ENCODE measurements around the gene PRADC1. TPM values are rescaled to one million over a fixed set of nuclear protein-coding genes. Genes with fewer than 3 reads are reported as not detected.

Gene PRADC1
- total and polyA plus RNA-seq, 2 experiments from 2014 or later = 6.5 to 8.3 TPM

DNA sequence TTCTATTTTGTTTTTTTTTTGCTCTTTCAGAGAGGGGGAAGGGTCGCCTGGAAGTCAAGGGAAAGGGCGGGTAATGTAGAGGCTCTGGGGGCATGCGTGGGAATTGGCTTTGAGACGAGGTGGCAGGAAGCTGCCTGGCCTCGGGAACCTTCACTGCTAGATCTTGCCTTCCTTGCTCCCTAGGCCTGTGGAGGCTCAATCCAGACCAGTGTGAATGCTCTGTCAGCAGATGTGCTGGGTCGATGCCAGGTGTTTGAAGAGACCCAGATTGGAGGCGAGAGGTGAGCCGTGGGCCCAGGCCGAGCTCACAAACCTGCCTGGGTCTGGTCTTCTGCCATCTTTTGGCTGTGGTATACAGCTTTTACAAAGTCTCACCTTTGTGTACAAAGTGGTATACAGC, 16.6 kb upstream of the PRADC1 start:
- no peaks in the 10 kb centered on the region for H3K9me3 Mint-ChIP-seq
- H3K4me3 Mint-ChIP-seq = no peak overlapping the region
- H3K4me1 Mint-ChIP-seq = 0 out of 3 replicates have a peak, but pooled peaks cover 3% of the 10 kb centered on the region
- H3K36me3 Mint-ChIP-seq (ENCODE audit: low read depth) = peaks cover 91% of the 10 kb centered on the region
- TF ChIP-seq, protein P1, sequence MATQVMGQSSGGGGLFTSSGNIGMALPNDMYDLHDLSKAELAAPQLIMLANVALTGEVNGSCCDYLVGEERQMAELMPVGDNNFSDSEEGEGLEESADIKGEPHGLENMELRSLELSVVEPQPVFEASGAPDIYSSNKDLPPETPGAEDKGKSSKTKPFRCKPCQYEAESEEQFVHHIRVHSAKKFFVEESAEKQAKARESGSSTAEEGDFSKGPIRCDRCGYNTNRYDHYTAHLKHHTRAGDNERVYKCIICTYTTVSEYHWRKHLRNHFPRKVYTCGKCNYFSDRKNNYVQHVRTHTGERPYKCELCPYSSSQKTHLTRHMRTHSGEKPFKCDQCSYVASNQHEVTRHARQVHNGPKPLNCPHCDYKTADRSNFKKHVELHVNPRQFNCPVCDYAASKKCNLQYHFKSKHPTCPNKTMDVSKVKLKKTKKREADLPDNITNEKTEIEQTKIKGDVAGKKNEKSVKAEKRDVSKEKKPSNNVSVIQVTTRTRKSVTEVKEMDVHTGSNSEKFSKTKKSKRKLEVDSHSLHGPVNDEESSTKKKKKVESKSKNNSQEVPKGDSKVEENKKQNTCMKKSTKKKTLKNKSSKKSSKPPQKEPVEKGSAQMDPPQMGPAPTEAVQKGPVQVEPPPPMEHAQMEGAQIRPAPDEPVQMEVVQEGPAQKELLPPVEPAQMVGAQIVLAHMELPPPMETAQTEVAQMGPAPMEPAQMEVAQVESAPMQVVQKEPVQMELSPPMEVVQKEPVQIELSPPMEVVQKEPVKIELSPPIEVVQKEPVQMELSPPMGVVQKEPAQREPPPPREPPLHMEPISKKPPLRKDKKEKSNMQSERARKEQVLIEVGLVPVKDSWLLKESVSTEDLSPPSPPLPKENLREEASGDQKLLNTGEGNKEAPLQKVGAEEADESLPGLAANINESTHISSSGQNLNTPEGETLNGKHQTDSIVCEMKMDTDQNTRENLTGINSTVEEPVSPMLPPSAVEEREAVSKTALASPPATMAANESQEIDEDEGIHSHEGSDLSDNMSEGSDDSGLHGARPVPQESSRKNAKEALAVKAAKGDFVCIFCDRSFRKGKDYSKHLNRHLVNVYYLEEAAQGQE (IDR thresholded peaks at IDR 0.05; ENCODE audit: unreplicated experiment) = no peak
- TF ChIP-seq CREB1 (CRISPR knock-in tag; IDR thresholded peaks at IDR 0.05; ENCODE audit: low read depth) = no peak
- no peak for TF ChIP-seq ZNF114 (CRISPR knock-in tag; IDR thresholded peaks at IDR 0.05)
- TF ChIP-seq, protein P2, sequence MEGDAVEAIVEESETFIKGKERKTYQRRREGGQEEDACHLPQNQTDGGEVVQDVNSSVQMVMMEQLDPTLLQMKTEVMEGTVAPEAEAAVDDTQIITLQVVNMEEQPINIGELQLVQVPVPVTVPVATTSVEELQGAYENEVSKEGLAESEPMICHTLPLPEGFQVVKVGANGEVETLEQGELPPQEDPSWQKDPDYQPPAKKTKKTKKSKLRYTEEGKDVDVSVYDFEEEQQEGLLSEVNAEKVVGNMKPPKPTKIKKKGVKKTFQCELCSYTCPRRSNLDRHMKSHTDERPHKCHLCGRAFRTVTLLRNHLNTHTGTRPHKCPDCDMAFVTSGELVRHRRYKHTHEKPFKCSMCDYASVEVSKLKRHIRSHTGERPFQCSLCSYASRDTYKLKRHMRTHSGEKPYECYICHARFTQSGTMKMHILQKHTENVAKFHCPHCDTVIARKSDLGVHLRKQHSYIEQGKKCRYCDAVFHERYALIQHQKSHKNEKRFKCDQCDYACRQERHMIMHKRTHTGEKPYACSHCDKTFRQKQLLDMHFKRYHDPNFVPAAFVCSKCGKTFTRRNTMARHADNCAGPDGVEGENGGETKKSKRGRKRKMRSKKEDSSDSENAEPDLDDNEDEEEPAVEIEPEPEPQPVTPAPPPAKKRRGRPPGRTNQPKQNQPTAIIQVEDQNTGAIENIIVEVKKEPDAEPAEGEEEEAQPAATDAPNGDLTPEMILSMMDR (conservative IDR thresholded peaks at IDR 0.05; ENCODE audit: low read depth in 2 of 2) = no peak
- TF ChIP-seq, protein P3, sequence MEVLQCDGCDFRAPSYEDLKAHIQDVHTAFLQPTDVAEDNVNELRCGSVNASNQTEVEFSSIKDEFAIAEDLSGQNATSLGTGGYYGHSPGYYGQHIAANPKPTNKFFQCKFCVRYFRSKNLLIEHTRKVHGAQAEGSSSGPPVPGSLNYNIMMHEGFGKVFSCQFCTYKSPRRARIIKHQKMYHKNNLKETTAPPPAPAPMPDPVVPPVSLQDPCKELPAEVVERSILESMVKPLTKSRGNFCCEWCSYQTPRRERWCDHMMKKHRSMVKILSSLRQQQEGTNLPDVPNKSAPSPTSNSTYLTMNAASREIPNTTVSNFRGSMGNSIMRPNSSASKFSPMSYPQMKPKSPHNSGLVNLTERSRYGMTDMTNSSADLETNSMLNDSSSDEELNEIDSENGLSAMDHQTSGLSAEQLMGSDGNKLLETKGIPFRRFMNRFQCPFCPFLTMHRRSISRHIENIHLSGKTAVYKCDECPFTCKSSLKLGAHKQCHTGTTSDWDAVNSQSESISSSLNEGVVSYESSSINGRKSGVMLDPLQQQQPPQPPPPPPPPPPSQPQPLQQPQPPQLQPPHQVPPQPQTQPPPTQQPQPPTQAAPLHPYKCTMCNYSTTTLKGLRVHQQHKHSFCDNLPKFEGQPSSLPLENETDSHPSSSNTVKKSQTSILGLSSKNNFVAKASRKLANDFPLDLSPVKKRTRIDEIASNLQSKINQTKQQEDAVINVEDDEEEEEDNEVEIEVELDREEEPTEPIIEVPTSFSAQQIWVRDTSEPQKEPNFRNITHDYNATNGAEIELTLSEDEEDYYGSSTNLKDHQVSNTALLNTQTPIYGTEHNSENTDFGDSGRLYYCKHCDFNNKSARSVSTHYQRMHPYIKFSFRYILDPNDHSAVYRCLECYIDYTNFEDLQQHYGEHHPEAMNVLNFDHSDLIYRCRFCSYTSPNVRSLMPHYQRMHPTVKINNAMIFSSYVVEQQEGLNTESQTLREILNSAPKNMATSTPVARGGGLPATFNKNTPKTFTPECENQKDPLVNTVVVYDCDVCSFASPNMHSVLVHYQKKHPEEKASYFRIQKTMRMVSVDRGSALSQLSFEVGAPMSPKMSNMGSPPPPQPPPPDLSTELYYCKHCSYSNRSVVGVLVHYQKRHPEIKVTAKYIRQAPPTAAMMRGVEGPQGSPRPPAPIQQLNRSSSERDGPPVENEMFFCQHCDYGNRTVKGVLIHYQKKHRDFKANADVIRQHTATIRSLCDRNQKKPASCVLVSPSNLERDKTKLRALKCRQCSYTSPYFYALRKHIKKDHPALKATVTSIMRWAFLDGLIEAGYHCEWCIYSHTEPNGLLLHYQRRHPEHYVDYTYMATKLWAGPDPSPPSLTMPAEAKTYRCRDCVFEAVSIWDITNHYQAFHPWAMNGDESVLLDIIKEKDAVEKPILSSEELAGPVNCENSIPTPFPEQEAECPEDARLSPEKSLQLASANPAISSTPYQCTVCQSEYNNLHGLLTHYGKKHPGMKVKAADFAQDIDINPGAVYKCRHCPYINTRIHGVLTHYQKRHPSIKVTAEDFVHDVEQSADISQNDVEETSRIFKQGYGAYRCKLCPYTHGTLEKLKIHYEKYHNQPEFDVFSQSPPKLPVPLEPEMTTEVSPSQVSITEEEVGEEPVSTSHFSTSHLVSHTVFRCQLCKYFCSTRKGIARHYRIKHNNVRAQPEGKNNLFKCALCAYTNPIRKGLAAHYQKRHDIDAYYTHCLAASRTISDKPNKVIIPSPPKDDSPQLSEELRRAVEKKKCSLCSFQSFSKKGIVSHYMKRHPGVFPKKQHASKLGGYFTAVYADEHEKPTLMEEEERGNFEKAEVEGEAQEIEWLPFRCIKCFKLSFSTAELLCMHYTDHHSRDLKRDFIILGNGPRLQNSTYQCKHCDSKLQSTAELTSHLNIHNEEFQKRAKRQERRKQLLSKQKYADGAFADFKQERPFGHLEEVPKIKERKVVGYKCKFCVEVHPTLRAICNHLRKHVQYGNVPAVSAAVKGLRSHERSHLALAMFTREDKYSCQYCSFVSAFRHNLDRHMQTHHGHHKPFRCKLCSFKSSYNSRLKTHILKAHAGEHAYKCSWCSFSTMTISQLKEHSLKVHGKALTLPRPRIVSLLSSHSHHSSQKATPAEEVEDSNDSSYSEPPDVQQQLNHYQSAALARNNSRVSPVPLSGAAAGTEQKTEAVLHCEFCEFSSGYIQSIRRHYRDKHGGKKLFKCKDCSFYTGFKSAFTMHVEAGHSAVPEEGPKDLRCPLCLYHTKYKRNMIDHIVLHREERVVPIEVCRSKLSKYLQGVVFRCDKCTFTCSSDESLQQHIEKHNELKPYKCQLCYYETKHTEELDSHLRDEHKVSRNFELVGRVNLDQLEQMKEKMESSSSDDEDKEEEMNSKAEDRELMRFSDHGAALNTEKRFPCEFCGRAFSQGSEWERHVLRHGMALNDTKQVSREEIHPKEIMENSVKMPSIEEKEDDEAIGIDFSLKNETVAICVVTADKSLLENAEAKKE (CRISPR knock-in tag; IDR thresholded peaks at IDR 0.05) = no peak
- TF ChIP-seq EZH2 (IDR thresholded peaks at IDR 0.05; ENCODE audit: low read depth, unreplicated experiment) = no peak
- TF ChIP-seq EZH2phosphoT487 (IDR thresholded peaks at IDR 0.05; ENCODE audit: unreplicated experiment) = no peak
- TF ChIP-seq, protein P4, sequence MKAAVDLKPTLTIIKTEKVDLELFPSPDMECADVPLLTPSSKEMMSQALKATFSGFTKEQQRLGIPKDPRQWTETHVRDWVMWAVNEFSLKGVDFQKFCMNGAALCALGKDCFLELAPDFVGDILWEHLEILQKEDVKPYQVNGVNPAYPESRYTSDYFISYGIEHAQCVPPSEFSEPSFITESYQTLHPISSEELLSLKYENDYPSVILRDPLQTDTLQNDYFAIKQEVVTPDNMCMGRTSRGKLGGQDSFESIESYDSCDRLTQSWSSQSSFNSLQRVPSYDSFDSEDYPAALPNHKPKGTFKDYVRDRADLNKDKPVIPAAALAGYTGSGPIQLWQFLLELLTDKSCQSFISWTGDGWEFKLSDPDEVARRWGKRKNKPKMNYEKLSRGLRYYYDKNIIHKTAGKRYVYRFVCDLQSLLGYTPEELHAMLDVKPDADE (IDR thresholded peaks at IDR 0.05) = no peak
- TF ChIP-seq JUNB (IDR thresholded peaks at IDR 0.05; ENCODE audit: unreplicated experiment) = no peak
- TF ChIP-seq ZNF331 (CRISPR knock-in tag; IDR thresholded peaks at IDR 0.05; ENCODE audit: low read depth) = no peak
- TF ChIP-seq STAT1 (IDR thresholded peaks at IDR 0.05; ENCODE audit: unreplicated experiment) = no peak
- TF ChIP-seq POLR2AphosphoS5 (IDR thresholded peaks at IDR 0.05; ENCODE audit: low read depth) = no peak
- no peak for TF ChIP-seq NANOG (IDR thresholded peaks at IDR 0.05; ENCODE audit: borderline replicate concordance)
- Histone ChIP-seq H4K20me1 (replicated peaks; ENCODE audit: insufficient read depth) (peaks cover 60% of the 10 kb centered on the region), H3K27ac (ENCODE audit: low read depth) (no peak overlapping the region), H3K4me2 (no peak overlapping the region), H3F3A (replicated peaks; ENCODE audit: low read depth) (peaks cover 11% of the 10 kb centered on the region; the same call in 1 of the 2 replicates), H3K36me3 (ENCODE audit: insufficient read depth) (peaks cover 53% of the 10 kb centered on the region), H3K79me2 (replicated peaks; ENCODE audit: insufficient read depth) (no peaks in the 10 kb centered on the region), H3K27me3 (ENCODE audit: insufficient read depth) (no peaks in the 10 kb centered on the region), H3K9me2 (ENCODE audit: insufficient read depth) (no peaks in the 10 kb centered on the region), H2AFZ (no peak overlapping the region), H3K4me3 (no peak overlapping the region), H3K4me1 (ENCODE audit: insufficient read depth) (no peaks in the 10 kb centered on the region)
- DNase-seq (ENCODE audit: low spot score) (no peak), ATAC-seq (no peak)
- H3K27ac Mint-ChIP-seq = no peak overlapping the region
- peaks cover 5% of the 10 kb centered on the region for H3K27me3 Mint-ChIP-seq (ENCODE audit: insufficient read depth, low read depth, poor library complexity)

All from GM23338 (cell line).